Erythroblast (primary cell): ENCODE measurements around the gene CCDC187.

Experiments
- GATA1 ChIP-seq: IDR thresholded peaks from 2 replicates; pipeline ENCODE4 v1.6.1; 2011; ENCODE audit warnings: low read depth, mild to moderate bottlenecking, control low read depth, low read length, moderate library complexity
- POLR2A ChIP-seq: IDR thresholded peaks from 2 replicates; pipeline ENCODE4 v1.6.1; 2011; ENCODE audit warnings: mild to moderate bottlenecking, low read length

GRCh38 chr9:136314056-136314416, 10.1 kb upstream of the CCDC187 start:
- TF ChIP-seq POLR2A (no peak), GATA1 (no peak)
